ENCODE data around the gene TMEM263. TPM values are rescaled to one million over a fixed set of nuclear protein-coding genes. Genes with fewer than 3 reads are reported as not detected.

Gene TMEM263
- total RNA-seq, 6 experiments from 2014 or later: 23.9 to 40.9 (median 38.1) TPM

- DNase-seq (no peak), ATAC-seq (peak; percentile 76 to 80 (median 78))
- Histone ChIP-seq H3K9me3 (no peaks in the 10 kb centered on the region), H3K27ac (peak overlapping the region; percentile 43 to 74 (median 52)), H3K27me3 (no peaks in the 10 kb centered on the region), H3K4me3 (no peak overlapping the region), H3K4me1 (peaks cover 0 to 81% (median 29%) of the 10 kb centered on the region in 4 donors), H3K36me3 (peaks cover 0 to 4% (median 1%) of the 10 kb centered on the region in 4 donors)
- no peak for TF ChIP-seq CTCF (IDR thresholded peaks at IDR 0.05)
- TF ChIP-seq POLR2A (IDR thresholded peaks at IDR 0.05): peak; percentile 6
- 73% methylated on average over 3 of the region's 3 CpGs for WGBS (ENCODE audit: insufficient coverage, low coverage, low lambda C conversion rate, missing lambda C conversion rate)
- intact Hi-C loops (cut with DNase I): no loop called here
Observed at GRCh38 chr12:106975993-106976658, 20.4 kb downstream of the TMEM263 start.

- peak overlapping the region; percentile 43 to 74 (median 52) for H3K27ac ChIP-seq
- peak; percentile 37 to 66 (median 51) for ATAC-seq
- peaks cover 0 to 85% (median 29%) of the 10 kb centered on the region in 4 donors for H3K4me1 ChIP-seq
- DNase-seq: no peak
- TF ChIP-seq POLR2A (IDR thresholded peaks at IDR 0.05) (no peak), CTCF (IDR thresholded peaks at IDR 0.05) (no peak)
- H3K27me3 ChIP-seq: no peaks in the 10 kb centered on the region
- peaks cover 0 to 3% (median 0%) of the 10 kb centered on the region in 4 donors for H3K36me3 ChIP-seq
- intact Hi-C loops (cut with DNase I): no loop called here
- no peaks in the 10 kb centered on the region for H3K9me3 ChIP-seq
- 28% methylated on average over 1 of the region's 1 CpG for whole genome bisulfite sequencing (ENCODE audit: insufficient coverage, low coverage, low lambda C conversion rate, missing lambda C conversion rate)
- H3K4me3 ChIP-seq: no peak overlapping the region
Observed at GRCh38 chr12:106976668-106977067, 21.0 kb downstream of the TMEM263 start.

GRCh38 chr12:106978035-106978800 lies 22.5 kb downstream of the TMEM263 start:
- TF ChIP-seq POLR2A (IDR thresholded peaks at IDR 0.05) (no peak), CTCF (IDR thresholded peaks at IDR 0.05) (no peak)
- intact Hi-C loops (cut with DNase I): no loop called here
- Histone ChIP-seq H3K27ac (peak overlapping the region in 1 of 3 donors; percentile 74), H3K4me1 (peaks cover 0 to 71% (median 27%) of the 10 kb centered on the region in 4 donors), H3K36me3 (no peaks in the 10 kb centered on the region), H3K4me3 (no peak overlapping the region), H3K27me3 (no peaks in the 10 kb centered on the region), H3K9me3 (no peaks in the 10 kb centered on the region)
- ATAC-seq: peak in 3 of 4 donors; percentile 22 to 35 (median 29)
- DNase-seq: peak; percentile 64 to 79 (median 69)
- 20% methylated on average over 9 of the region's 9 CpGs for WGBS (ENCODE audit: insufficient coverage, low coverage, low lambda C conversion rate, missing lambda C conversion rate)

GRCh38 chr12:106980944-106981343 lies 25.2 kb downstream of the TMEM263 start:
- peaks cover 0 to 48% (median 18%) of the 10 kb centered on the region in 4 donors for H3K4me1 ChIP-seq
- no peak overlapping the region for H3K27ac ChIP-seq
- intact Hi-C loops (cut with DNase I): no loop called here
- ATAC-seq: peak in 1 of 4 donors; percentile 17
- no peak for DNase-seq
- 90% methylated on average over 3 of the region's 7 CpGs for WGBS (ENCODE audit: insufficient coverage, low coverage, low lambda C conversion rate, missing lambda C conversion rate)
- H3K9me3 ChIP-seq: no peaks in the 10 kb centered on the region
- TF ChIP-seq POLR2A (IDR thresholded peaks at IDR 0.05): no peak
- TF ChIP-seq CTCF (IDR thresholded peaks at IDR 0.05): no peak
- no peaks in the 10 kb centered on the region for H3K27me3 ChIP-seq
- no peak overlapping the region for H3K4me3 ChIP-seq
- H3K36me3 ChIP-seq: no peaks in the 10 kb centered on the region

Data from right lobe of liver (tissue), 6 donors.